B cell (primary cell): ENCODE measurements around the gene ADCY3.

Experiments used
- CTCF ChIP-seq: fragments of 200-600 bp; IDR thresholded peaks from one replicate; pipeline ENCODE4 v1.8.0; 2022; ENCODE audit warnings: antibody characterized with exemption, mild to moderate bottlenecking
- EZH2 ChIP-seq: IDR thresholded peaks from 2 replicates; pipeline ENCODE4 v1.6.1; 2012; ENCODE audit warnings: borderline replicate concordance, low read depth, mild to moderate bottlenecking, moderate library complexity, low read length; ENCODE audit not compliant: insufficient read depth, poor library complexity, severe bottlenecking

DNA sequence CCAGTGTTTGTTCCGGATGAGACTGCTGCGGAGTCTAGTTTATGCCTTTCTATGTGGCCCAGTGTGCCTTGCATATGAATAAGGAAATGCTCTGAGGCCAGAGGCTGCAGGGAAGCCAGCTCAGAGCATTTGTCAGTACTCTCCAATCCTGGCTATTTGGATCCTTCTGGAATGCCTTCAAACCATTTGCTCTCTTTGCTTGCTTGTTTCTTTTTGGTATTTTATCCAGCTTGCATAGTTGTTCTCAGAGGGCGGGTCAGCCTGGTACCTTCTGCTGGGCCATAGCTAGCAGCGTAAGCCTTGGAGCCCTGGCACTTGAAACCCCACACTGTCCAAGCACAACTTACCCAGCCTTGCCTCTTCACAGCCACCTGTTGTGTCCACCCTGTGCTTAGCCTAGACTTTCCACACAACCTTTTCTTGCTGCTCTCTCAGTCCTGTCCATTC lies 106.3 kb downstream of the ADCY3 start:
- TF ChIP-seq EZH2 (no peak), CTCF (no peak)
